GM19395 (cell line): ENCODE data around the gene PCBP3.

Source experiments
- ATAC-seq: cut with Tn5 transposase; IDR thresholded peaks from one replicate; pipeline ENCODE4 v1.9.1; 2021; ENCODE audit warnings: mild to moderate bottlenecking, moderate library complexity; ENCODE audit not compliant: unreplicated experiment

PCBP3 gene

GRCh38 chr21:45747802-45748445, 104.4 kb downstream of the PCBP3 start:
- no peak for ATAC-seq

- ATAC-seq: no peak
Measured at GRCh38 chr21:45748593-45748992, 105.1 kb downstream of the PCBP3 start.

- ATAC-seq: no peak
Measured at GRCh38 chr21:45749974-45750373, 106.4 kb downstream of the PCBP3 start.

- ATAC-seq: no peak
Measured at GRCh38 chr21:45750936-45751335, 107.4 kb downstream of the PCBP3 start.

DNA sequence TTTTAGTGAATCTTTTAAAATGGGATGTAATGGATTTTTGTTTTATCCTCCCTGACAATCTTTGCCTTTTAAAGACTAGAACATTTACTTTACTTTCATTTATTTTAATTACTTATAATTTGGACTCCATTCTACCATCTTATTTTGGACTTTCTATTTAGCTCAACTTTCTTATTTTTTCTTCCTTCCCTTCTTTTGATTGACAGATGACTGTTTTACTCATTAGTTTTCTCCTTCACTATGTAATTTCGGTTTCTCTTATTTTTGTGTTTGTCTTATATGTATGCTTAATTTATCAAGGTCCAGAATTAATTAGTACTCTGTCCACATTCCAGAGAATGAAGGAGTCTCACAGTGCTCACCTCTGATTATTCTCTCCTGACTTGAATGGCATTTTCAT, 109.9 kb downstream of the PCBP3 start:
- no peak for ATAC-seq

DNA sequence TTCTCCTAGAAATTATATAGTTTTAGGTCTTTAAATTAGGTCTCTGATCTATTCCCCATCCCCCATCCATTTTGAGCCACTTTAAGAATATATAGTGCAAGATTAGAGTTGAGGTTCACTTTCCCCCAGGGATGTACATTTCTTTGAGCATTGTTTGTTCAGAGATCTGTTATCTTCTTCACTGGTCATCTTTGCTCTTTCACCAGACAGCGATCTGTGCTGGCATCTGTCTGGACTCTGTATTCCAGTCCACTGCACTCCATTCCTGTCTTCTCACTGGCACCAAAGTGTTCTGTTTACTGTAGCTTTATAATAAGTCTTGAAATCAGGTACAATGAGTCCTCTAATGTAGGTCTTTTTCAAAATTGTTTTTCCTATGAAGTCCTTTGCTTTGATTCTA, 112.5 kb downstream of the PCBP3 start:
- ATAC-seq: no peak

GRCh38 chr21:45756669-45757068, 113.1 kb downstream of the PCBP3 start:
- ATAC-seq: no peak

- ATAC-seq: no peak
Measured at GRCh38 chr21:45761704-45762103, 118.2 kb downstream of the PCBP3 start.

- no peak for ATAC-seq
Measured at GRCh38 chr21:45763074-45763473, 119.5 kb downstream of the PCBP3 start.

GRCh38 chr21:45763506-45763905, 120.0 kb downstream of the PCBP3 start:
- ATAC-seq: no peak

DNA sequence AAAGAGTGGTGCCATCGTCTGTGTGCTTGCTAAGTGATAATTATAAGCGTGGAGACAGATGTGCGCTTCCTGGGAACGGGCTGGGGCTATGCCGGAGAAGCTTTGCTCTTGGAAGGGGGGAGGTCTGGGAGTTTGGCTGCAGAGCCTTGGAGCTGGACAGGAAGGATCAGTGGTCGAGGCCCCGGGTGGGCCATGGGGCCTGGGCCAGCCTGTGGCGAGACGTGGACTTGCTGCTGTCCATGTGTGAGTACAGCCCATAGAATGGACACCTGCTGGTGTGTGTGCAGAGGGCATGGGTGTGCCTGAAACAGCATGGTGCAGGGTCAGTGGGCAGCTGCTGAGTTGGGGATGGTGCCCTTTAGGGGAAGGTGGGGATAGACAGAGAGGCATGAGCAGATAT, 121.3 kb downstream of the PCBP3 start:
- ATAC-seq: no peak

DNA sequence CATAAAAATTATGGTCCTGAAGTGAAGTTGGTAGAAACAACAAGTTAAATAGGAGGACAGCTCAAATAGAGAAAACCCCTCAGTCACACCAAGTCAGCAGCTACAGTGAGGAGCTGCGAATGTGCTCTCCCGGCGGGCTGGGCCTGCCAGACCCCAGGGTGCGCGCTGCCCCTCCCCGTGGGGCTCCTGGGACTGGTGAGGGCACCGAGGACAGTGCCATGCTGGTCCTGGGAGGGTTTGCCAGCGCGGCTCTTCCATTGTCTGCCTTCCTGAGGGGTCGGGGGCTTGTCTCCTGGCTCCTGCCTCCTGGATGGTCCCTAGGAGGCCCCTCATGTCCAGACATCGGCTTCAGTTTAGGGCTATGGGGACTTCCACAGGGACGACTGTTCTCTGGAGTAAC, 121.8 kb downstream of the PCBP3 start:
- ATAC-seq: no peak

DNA sequence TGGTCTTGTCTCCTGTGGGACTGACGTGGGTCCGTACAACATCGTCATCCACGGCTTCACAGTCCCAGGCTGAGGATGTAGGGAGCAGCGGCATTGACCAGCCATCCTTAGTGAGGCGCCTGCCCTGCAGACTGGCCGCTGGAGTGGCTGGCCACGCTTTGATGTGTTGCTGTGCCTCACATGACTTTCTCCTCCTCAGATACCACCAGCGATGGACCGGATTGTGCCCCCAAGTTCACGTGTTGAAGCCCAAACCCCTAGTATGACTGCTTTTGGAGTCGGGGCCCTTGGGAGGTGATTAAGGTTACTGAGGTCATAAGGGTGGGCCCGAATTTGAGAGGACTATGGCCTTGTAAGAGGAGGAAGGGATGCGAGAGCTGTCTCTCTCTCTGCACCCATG, 122.5 kb downstream of the PCBP3 start:
- ATAC-seq: no peak

- no peak for ATAC-seq
Measured at GRCh38 chr21:45766501-45766900, 123.0 kb downstream of the PCBP3 start.

DNA sequence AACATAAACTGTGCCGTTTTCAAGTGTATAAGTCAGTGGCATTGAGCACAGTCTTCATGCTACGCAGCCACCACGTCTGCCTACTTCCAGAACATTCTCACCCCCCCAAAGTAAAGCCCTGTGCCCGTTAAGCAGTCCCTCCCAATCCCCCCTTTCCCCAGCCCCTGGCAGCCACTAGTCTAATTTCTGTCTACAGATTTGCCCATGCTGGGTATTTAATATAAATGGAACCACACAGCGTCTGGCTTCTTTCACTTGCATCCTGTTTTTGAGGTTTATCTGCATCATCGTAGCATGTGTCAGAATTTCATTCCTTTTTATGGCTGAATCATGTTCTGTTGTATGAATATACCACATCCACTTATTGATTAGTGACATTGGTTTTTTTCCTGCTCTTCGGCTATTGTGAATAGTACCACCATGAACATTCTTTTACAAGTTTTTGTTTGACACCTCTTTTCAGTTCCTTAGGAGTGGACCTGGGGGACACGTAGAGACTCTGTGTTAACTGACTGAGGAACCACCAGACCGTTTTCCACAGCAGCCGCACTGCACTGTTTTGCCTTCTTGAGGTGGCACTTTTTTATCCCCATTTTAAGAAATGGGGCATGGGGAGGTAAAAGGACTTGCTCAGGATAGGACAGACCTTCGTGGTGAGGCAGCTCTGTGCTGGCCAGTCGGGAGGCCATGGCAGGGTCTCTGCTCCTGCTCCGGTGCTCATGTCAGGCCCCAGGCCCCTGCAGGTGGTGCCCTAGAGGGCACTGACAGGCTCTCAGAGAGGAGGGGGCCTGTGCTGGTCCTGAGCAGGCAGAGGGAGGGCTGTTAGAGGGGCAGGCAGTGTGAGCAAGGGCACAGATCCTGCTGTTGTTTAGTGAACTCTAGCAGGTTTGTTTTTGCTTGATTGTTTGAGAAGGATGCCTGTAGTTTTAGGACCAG, 123.8 kb downstream of the PCBP3 start:
- no peak for ATAC-seq

GRCh38 chr21:45768011-45768739, 124.7 kb downstream of the PCBP3 start:
- ATAC-seq: no peak

DNA sequence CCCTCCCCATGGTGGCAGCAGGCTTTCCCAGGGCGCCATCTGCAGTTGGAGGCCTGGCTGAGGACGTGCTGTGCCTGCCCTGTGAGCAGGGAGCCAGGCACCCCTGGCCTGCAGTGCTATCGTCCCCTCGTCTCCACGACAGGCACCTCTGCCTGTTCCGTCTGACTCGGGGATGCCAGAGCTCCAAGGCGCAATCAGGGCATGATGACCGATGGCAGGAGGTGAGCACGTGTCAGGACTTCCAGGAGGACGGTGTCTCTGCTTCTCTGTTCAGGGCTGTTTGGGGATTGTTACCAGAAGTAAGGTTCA, 125.2 kb downstream of the PCBP3 start:
- no peak for ATAC-seq

- ATAC-seq: no peak
Measured at GRCh38 chr21:45769294-45769693, 125.8 kb downstream of the PCBP3 start.

- no peak for ATAC-seq
Measured at GRCh38 chr21:45769896-45770295, 126.4 kb downstream of the PCBP3 start.

DNA sequence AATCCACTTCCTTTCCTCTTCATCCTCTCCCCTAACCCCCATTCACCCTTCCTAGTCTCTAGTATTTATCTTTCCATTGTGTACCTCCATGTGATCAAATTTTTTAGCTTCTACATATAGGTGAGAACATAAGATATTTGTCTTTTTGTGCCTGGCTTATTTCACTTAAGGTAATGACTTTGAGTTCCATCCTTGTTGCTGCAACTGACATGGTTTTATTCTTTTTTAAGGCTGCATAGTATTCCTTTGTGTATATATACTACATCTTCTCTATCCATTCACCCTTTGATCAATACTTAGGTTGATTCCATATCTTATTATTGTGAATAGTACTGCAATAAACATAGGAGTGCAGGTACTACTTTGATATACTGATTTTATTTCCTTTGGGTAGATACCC, 128.7 kb downstream of the PCBP3 start:
- no peak for ATAC-seq

DNA sequence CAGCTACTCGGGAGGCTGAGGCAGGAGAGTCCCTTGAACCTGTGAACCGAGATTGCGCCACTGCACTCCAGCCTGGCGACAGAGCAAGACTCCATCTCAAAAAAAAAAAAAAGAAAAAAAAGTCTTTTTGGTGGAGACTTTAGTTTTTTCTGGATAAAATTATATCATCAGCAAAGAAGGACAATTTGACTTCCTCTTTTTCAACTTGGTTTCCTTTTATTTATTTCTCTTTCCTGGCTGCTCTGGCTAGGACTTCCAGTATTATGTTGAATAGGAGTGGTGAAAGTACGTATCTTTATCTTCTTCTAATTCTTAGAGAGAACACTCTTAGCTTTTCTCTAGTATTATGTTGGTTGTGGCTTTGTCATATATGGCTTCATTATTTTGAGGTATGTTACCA, 130.8 kb downstream of the PCBP3 start:
- no peak for ATAC-seq

GRCh38 chr21:45776971-45777370, 133.4 kb downstream of the PCBP3 start:
- ATAC-seq: no peak
